Stomach (tissue), 4 donors: ENCODE data around the gene UTP20.

Experiments
- EP300 ChIP-seq: sonication (generic); formaldehyde crosslinking; IDR thresholded peaks from one replicate; pipeline ENCODE4 v1.6.1; 2017; ENCODE audit warnings: antibody characterized with exemption
- POLR2A ChIP-seq, 4 donors: fragments of 450-650 bp; IDR thresholded peaks; one replicate each; pipeline ENCODE4 v1.6.1; 2016; ENCODE audit warnings: antibody characterized with exemption in 4 of 4, control low read depth in 2 of 4, mild to moderate bottlenecking in 1 of 4, moderate library complexity in 1 of 4
- POLR2AphosphoS5 ChIP-seq, 3 donors: sonication (generic); formaldehyde crosslinking; IDR thresholded peaks; one replicate each; pipeline ENCODE4 v1.6.1; 2016; ENCODE audit warnings: antibody characterized with exemption in 3 of 3
- TF ChIP-seq, protein P1 (sequence below), 7 experiments: fragments of 450-650 bp in 4 of 7; fragments of 200-600 bp in 3 of 7; sonication (generic) in 3 of 7; IDR thresholded peaks; one replicate each; pipeline ENCODE4 v1.5.1; 2016 to 2019; ENCODE audit warnings: antibody characterized with exemption in 7 of 7, control low read depth in 2 of 7, mild to moderate bottlenecking in 1 of 7

DNA sequence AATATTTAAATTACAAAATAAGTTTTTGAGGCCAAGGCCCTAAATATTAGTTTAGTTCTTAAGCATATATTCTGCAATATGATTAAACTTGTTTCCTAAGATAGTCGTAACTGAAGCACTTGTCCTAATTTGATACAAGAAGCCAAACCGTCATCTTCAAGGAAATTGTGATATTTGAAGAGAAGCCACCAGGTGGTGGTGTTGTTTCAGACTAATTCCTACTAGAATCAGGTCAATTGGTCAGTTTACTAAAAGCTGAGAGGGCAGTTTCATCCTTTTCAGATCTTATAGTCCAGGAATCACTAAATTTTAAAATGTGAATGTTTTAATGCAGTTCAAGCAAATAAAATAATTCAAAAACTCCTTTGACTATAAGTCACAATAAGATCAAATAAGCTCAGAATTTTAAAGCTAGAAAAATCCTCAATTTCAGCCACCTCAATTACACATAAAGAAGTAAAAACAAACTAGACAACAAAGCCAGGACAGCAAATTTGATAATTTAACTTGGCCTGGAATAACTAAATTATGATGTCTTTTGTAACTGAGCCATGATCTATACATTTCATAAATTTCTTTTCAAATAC is 134.7 kb downstream of the UTP20 start:
- TF ChIP-seq, protein P1, sequence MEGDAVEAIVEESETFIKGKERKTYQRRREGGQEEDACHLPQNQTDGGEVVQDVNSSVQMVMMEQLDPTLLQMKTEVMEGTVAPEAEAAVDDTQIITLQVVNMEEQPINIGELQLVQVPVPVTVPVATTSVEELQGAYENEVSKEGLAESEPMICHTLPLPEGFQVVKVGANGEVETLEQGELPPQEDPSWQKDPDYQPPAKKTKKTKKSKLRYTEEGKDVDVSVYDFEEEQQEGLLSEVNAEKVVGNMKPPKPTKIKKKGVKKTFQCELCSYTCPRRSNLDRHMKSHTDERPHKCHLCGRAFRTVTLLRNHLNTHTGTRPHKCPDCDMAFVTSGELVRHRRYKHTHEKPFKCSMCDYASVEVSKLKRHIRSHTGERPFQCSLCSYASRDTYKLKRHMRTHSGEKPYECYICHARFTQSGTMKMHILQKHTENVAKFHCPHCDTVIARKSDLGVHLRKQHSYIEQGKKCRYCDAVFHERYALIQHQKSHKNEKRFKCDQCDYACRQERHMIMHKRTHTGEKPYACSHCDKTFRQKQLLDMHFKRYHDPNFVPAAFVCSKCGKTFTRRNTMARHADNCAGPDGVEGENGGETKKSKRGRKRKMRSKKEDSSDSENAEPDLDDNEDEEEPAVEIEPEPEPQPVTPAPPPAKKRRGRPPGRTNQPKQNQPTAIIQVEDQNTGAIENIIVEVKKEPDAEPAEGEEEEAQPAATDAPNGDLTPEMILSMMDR (IDR thresholded peaks at IDR 0.05) = peak in 4 of 7 experiments; percentile 9 to 55 (median 47)
- TF ChIP-seq POLR2A (IDR thresholded peaks at IDR 0.05) (no peak), EP300 (no peak), POLR2AphosphoS5 (IDR thresholded peaks at IDR 0.05) (peak in 1 of 3 donors; percentile 25)
